Measurements from ENCODE around the gene TEX13A. TPM values are rescaled to one million over a fixed set of nuclear protein-coding genes. Genes with fewer than 3 reads are reported as not detected.
"Not testable (repeated sequence)": the region's sequence is repeated elsewhere in the genome, so short reads cannot be mapped to it uniquely, and the experiment has no call there.

TEX13A gene
- total RNA-seq, result under 0.01 TPM in 1 of 2 replicates, not detected in the other

- no peak for DNase-seq (ENCODE audit: low read depth in 2 of 2)
Measured at GRCh38 chrX:105220636-105221035, at the start of gene TEX13A. Gene TEX13A, minus strand, starts transcription at chrX:105220694. Its CDS starts 297 bp downstream, at chrX:105220397.

GRCh38 chrX:105269386-105269785 lies 48.9 kb upstream of the TEX13A start:
- no peak for DNase-seq (ENCODE audit: low read depth in 2 of 2)

- DNase-seq (ENCODE audit: low read depth in 2 of 2), result no peak
Measured at GRCh38 chrX:105267167-105267566, 46.7 kb upstream of the TEX13A start.

- DNase-seq (ENCODE audit: low read depth in 2 of 2), result no peak
Measured at GRCh38 chrX:105266456-105266855, 46.0 kb upstream of the TEX13A start.

GRCh38 chrX:105265093-105265492 lies 44.6 kb upstream of the TEX13A start:
- no peak for DNase-seq (ENCODE audit: low read depth in 2 of 2)

- DNase-seq (ENCODE audit: low read depth in 2 of 2), result no peak
Measured at GRCh38 chrX:105263801-105264200, 43.3 kb upstream of the TEX13A start.

GRCh38 chrX:105263171-105263570 lies 42.7 kb upstream of the TEX13A start:
- DNase-seq (ENCODE audit: low read depth in 2 of 2), result no peak

- no peak for DNase-seq (ENCODE audit: low read depth in 2 of 2)
Measured at GRCh38 chrX:105260291-105261043, 40.0 kb upstream of the TEX13A start.

GRCh38 chrX:105241056-105241455 lies 20.6 kb upstream of the TEX13A start:
- DNase-seq (ENCODE audit: low read depth in 2 of 2), result no peak

GRCh38 chrX:105237407-105237806 lies 16.9 kb upstream of the TEX13A start:
- DNase-seq (ENCODE audit: low read depth in 2 of 2), result not testable (repeated sequence)

GRCh38 chrX:105229146-105229545 lies 8.7 kb upstream of the TEX13A start:
- DNase-seq (ENCODE audit: low read depth in 2 of 2), result no peak

- no peak for DNase-seq (ENCODE audit: low read depth in 2 of 2)
Measured at GRCh38 chrX:105228602-105229001, 8.1 kb upstream of the TEX13A start.

- DNase-seq (ENCODE audit: low read depth in 2 of 2), result no peak
Measured at GRCh38 chrX:105226499-105226898, 6.0 kb upstream of the TEX13A start.

- DNase-seq (ENCODE audit: low read depth in 2 of 2), result no peak
Measured at GRCh38 chrX:105221374-105221773, 880 bp upstream of the TEX13A start.

- DNase-seq (ENCODE audit: low read depth in 2 of 2), result no peak
Measured at GRCh38 chrX:105219454-105220401, 766 bp downstream of the TEX13A start.

GRCh38 chrX:105211066-105211575 lies 9.4 kb downstream of the TEX13A start:
- peak in 1 of 2 donors; percentile 1 for DNase-seq (ENCODE audit: low read depth in 2 of 2)

- no peak for DNase-seq (ENCODE audit: low read depth in 2 of 2)
Measured at GRCh38 chrX:105210258-105210657, 10.2 kb downstream of the TEX13A start.

- DNase-seq (ENCODE audit: low read depth in 2 of 2), result no peak
Measured at GRCh38 chrX:105209406-105209805, 11.1 kb downstream of the TEX13A start.

GRCh38 chrX:105191878-105192277 lies 28.6 kb downstream of the TEX13A start:
- peak; percentile 24 to 25 for DNase-seq (ENCODE audit: low read depth in 2 of 2)

GRCh38 chrX:105190252-105190853 lies 30.1 kb downstream of the TEX13A start:
- peak; percentile 24 to 48 for DNase-seq (ENCODE audit: low read depth in 2 of 2)

- no peak for DNase-seq (ENCODE audit: low read depth in 2 of 2)
Measured at GRCh38 chrX:105189093-105189492, 31.4 kb downstream of the TEX13A start.

- DNase-seq (ENCODE audit: low read depth in 2 of 2), result no peak
Measured at GRCh38 chrX:105179644-105180043, 40.9 kb downstream of the TEX13A start.

Data from lung microvascular endothelial cell (primary cell).